ENCODE measurements around the gene PTGFR.

The PTGFR gene

GRCh38 chr1:78490861-78491450, at the start of gene PTGFR:
Gene PTGFR (plus strand): TSS chr1:78490974. CDS start chr1:78492744, 1,770 bp downstream.
- peaks cover 24% of the 10 kb centered on the region for H3K9me3 Mint-ChIP-seq
- H3K4me1 Mint-ChIP-seq, result no peaks in the 10 kb centered on the region
- no peaks in the 10 kb centered on the region for H3K36me3 Mint-ChIP-seq (ENCODE audit: low read depth)
- TF ChIP-seq CTCF (IDR thresholded peaks at IDR 0.05; ENCODE audit: unreplicated experiment in 3 of 3), result no peak
- H3K27ac Mint-ChIP-seq, result peak within 1 kb of the TSS; percentile 0 to 25 (median 23)
- peaks cover 67% of the 10 kb centered on the region for H3K27me3 Mint-ChIP-seq (ENCODE audit: low read depth)
- H3K4me3 Mint-ChIP-seq, result peak within 1 kb of the TSS; percentile 82 to 85 (median 85)

GRCh38 chr1:78441921-78442320, 48.9 kb upstream of the PTGFR start:
- TF ChIP-seq CTCF (IDR thresholded peaks at IDR 0.05; ENCODE audit: unreplicated experiment in 3 of 3), result no peak
- Mint-ChIP-seq H3K9me3 (no peaks in the 10 kb centered on the region), H3K4me3 (no peak overlapping the region), H3K4me1 (peaks cover 8% of the 10 kb centered on the region), H3K27me3 (ENCODE audit: low read depth) (no peaks in the 10 kb centered on the region), H3K27ac (no peak overlapping the region), H3K36me3 (ENCODE audit: low read depth) (no peaks in the 10 kb centered on the region)

- H3K36me3 Mint-ChIP-seq (ENCODE audit: low read depth), result no peaks in the 10 kb centered on the region
- TF ChIP-seq CTCF (IDR thresholded peaks at IDR 0.05; ENCODE audit: unreplicated experiment in 3 of 3), result no peak
- no peaks in the 10 kb centered on the region for H3K27me3 Mint-ChIP-seq (ENCODE audit: low read depth)
- H3K4me3 Mint-ChIP-seq, result no peak overlapping the region
- H3K4me1 Mint-ChIP-seq, result no peaks in the 10 kb centered on the region
- no peaks in the 10 kb centered on the region for H3K9me3 Mint-ChIP-seq
- no peak overlapping the region for H3K27ac Mint-ChIP-seq
These were observed 43.7 kb upstream of the PTGFR start for GRCh38 chr1:78447086-78447485.

- H3K9me3 Mint-ChIP-seq, result peaks cover 38% of the 10 kb centered on the region
- H3K36me3 Mint-ChIP-seq (ENCODE audit: low read depth), result no peaks in the 10 kb centered on the region
- no peak overlapping the region for H3K4me3 Mint-ChIP-seq
- H3K27ac Mint-ChIP-seq, result no peak overlapping the region
- H3K27me3 Mint-ChIP-seq (ENCODE audit: low read depth), result no peaks in the 10 kb centered on the region
- TF ChIP-seq CTCF (IDR thresholded peaks at IDR 0.05; ENCODE audit: unreplicated experiment in 3 of 3), result no peak
- no peaks in the 10 kb centered on the region for H3K4me1 Mint-ChIP-seq
These were observed 26.3 kb upstream of the PTGFR start for GRCh38 chr1:78464449-78464891.

GRCh38 chr1:78465143-78465542, 25.6 kb upstream of the PTGFR start:
- no peaks in the 10 kb centered on the region for H3K27me3 Mint-ChIP-seq (ENCODE audit: low read depth)
- H3K27ac Mint-ChIP-seq, result no peak overlapping the region
- H3K9me3 Mint-ChIP-seq, result peaks cover 33% of the 10 kb centered on the region
- no peaks in the 10 kb centered on the region for H3K36me3 Mint-ChIP-seq (ENCODE audit: low read depth)
- no peaks in the 10 kb centered on the region for H3K4me1 Mint-ChIP-seq
- no peak overlapping the region for H3K4me3 Mint-ChIP-seq
- no peak for TF ChIP-seq CTCF (IDR thresholded peaks at IDR 0.05; ENCODE audit: unreplicated experiment in 3 of 3)

GRCh38 chr1:78468521-78468920, 22.3 kb upstream of the PTGFR start:
- no peak for TF ChIP-seq CTCF (IDR thresholded peaks at IDR 0.05; ENCODE audit: unreplicated experiment in 3 of 3)
- H3K27me3 Mint-ChIP-seq (ENCODE audit: low read depth), result no peaks in the 10 kb centered on the region
- no peak overlapping the region for H3K4me3 Mint-ChIP-seq
- no peaks in the 10 kb centered on the region for H3K36me3 Mint-ChIP-seq (ENCODE audit: low read depth)
- no peak overlapping the region for H3K27ac Mint-ChIP-seq
- no peaks in the 10 kb centered on the region for H3K4me1 Mint-ChIP-seq
- peaks cover 8% of the 10 kb centered on the region for H3K9me3 Mint-ChIP-seq
